H1 (cell line): ENCODE measurements around the gene ACKR1. TPM values are rescaled to one million over a fixed set of nuclear protein-coding genes. Genes with fewer than 3 reads are reported as not detected.

Experiments used
- CTCF ChIA-PET: fragments of 300-600 bp; sonication (Branson Sonifier 250); formaldehyde crosslinking; loops from one replicate; lab custom pipeline; 2021; ENCODE audit not compliant: partially characterized antibody; lab: Charles Lee
- POLR2A ChIA-PET: fragments of 300-600 bp; sonication (Branson Sonifier 250); formaldehyde crosslinking; loops from one replicate; lab custom pipeline; 2021; ENCODE audit warnings: inconsistent platforms; ENCODE audit not compliant: partially characterized antibody; lab: Charles Lee
- DNase-seq, 2 experiments: peaks; one replicate each; pipeline versions ENCODE4 v3.0.0 to v3.0.0-alpha.2; 2010 to 2022; ENCODE audit warnings: low spot score in 2 of 2, low read depth in 1 of 2, mixed read lengths in 1 of 2
- FAIRE-seq: peaks from 2 replicates; lab custom pipeline; 2011; peaks lifted over from hg19 to GRCh38; lab: Jason Lieb, UNC
- H2AFZ ChIP-seq: 2 replicates; pipeline ENCODE4 v1.8.1; 2012; ENCODE audit warnings: low read length, inconsistent platforms
- H2AK5ac ChIP-seq: 2 replicates; pipeline ENCODE4 v1.6.1; 2013; ENCODE audit warnings: low read depth, low read length
- H2BK120ac ChIP-seq: replicated peaks from 2 replicates; pipeline ENCODE3; 2013; ENCODE audit warnings: low read depth, low read length, inconsistent platforms
- H2BK12ac ChIP-seq: 2 replicates; pipeline ENCODE4 v1.6.1; 2013; ENCODE audit warnings: low read depth, low read length
- H2BK15ac ChIP-seq: 2 replicates; pipeline ENCODE4 v1.6.1; 2013; ENCODE audit warnings: low read length
- H2BK20ac ChIP-seq: 2 replicates; pipeline ENCODE4 v1.6.1; 2013; ENCODE audit warnings: low read length
- H2BK5ac ChIP-seq: 2 replicates; pipeline ENCODE4 v1.6.1; 2013; ENCODE audit warnings: low read depth, low read length
- H3K14ac ChIP-seq: 2 replicates; pipeline ENCODE4 v1.6.1; 2013; ENCODE audit warnings: inconsistent platforms; ENCODE audit not compliant: insufficient read length
- H3K18ac ChIP-seq: 2 replicates; pipeline ENCODE4 v1.6.1; 2013; ENCODE audit warnings: low read length; ENCODE audit errors: extremely low read depth
- H3K23ac ChIP-seq: 2 replicates; pipeline ENCODE4 v1.6.1; 2013; ENCODE audit warnings: inconsistent platforms; ENCODE audit not compliant: insufficient read length
- H3K23me2 ChIP-seq: 2 replicates; pipeline ENCODE4 v1.6.1; 2013; ENCODE audit warnings: low read depth, low read length
- H3K27ac ChIP-seq: 2 replicates; pipeline ENCODE4 v1.6.1; 2011; ENCODE audit warnings: low read depth, low read length, inconsistent platforms
- H3K27me3 ChIP-seq, 4 experiments: replicated peaks in 1 of 4; 1 replicate in 1 of 4; 2 replicates in 3 of 4; pipeline versions ENCODE4 v1.6.1 to v1.8.1; 2011 to 2013; ENCODE audit warnings: low read length in 3 of 4, mild to moderate bottlenecking in 3 of 4, inconsistent platforms in 2 of 4, mixed read lengths in 2 of 4, moderate library complexity in 1 of 4; ENCODE audit not compliant: control insufficient read depth in 3 of 4, insufficient read depth in 3 of 4; ENCODE audit errors: extremely low read depth in 1 of 4
- H3K36me3 ChIP-seq, 4 experiments: 2 replicates each; pipeline versions ENCODE4 v1.6.1 to v1.8.1; 2011 to 2013; ENCODE audit warnings: mild to moderate bottlenecking in 4 of 4, low read length in 3 of 4, moderate library complexity in 2 of 4, control low read depth in 1 of 4, inconsistent platforms in 1 of 4; ENCODE audit not compliant: insufficient read depth in 4 of 4, control insufficient read depth in 2 of 4
- H3K4ac ChIP-seq: replicated peaks from 2 replicates; pipeline ENCODE3; 2013; ENCODE audit warnings: low read length, low read depth, mixed read lengths, inconsistent platforms; ENCODE audit not compliant: insufficient read length
- H3K4me1 ChIP-seq, 4 experiments: replicated peaks in 1 of 4; 1 replicate in 1 of 4; 2 replicates in 3 of 4; pipeline versions ENCODE4 v1.6.1 to v1.8.1; 2011 to 2013; ENCODE audit warnings: low read length in 3 of 4, inconsistent platforms in 2 of 4, mixed read lengths in 1 of 4; ENCODE audit not compliant: insufficient read depth in 4 of 4, control insufficient read depth in 3 of 4
- H3K4me2 ChIP-seq, 2 experiments: 2 replicates each; pipeline versions ENCODE4 v1.6.1 to v1.8.1; 2011 to 2013; ENCODE audit warnings: low read depth in 2 of 2, low read length in 2 of 2, control low read depth in 1 of 2, inconsistent platforms in 1 of 2, mild to moderate bottlenecking in 1 of 2; ENCODE audit not compliant: insufficient read depth in 1 of 2
- H3K4me3 ChIP-seq, 4 experiments: fragments of 200-600, 300-600 bp in 1 of 4; sonication (generic), shearing (Covaris generic), sonication (Bioruptor Twin) in 1 of 4; 2 replicates each; pipeline versions ENCODE4 v1.5.1 to v1.8.1; 2011 to 2016; ENCODE audit warnings: low read length in 4 of 4, low read depth in 3 of 4, control low read depth in 2 of 4, inconsistent platforms in 2 of 4, mild to moderate bottlenecking in 2 of 4, mixed read lengths in 1 of 4, moderate library complexity in 1 of 4; ENCODE audit not compliant: insufficient read depth in 2 of 4; ENCODE audit errors: extremely low read depth in 1 of 4
- H3K56ac ChIP-seq: replicated peaks from 2 replicates; pipeline ENCODE3; 2013; ENCODE audit warnings: low read depth, mild to moderate bottlenecking, mixed read lengths, low read length, inconsistent platforms; ENCODE audit not compliant: insufficient read length
- H3K79me1 ChIP-seq: 2 replicates; pipeline ENCODE4 v1.6.1; 2013; ENCODE audit warnings: low read depth, low read length, control low read depth
- H3K79me2 ChIP-seq, 2 experiments: 2 replicates each; pipeline versions ENCODE4 v1.6.1 to v1.8.1; 2012 to 2013; ENCODE audit warnings: low read length in 2 of 2, mild to moderate bottlenecking in 2 of 2, inconsistent platforms in 1 of 2; ENCODE audit not compliant: insufficient read depth in 2 of 2, control insufficient read depth in 1 of 2
- H3K9ac ChIP-seq, 4 experiments: replicated peaks in 1 of 4; 1 replicate in 1 of 4; 2 replicates in 3 of 4; pipeline versions ENCODE4 v1.6.1 to v1.8.1; 2011 to 2013; ENCODE audit warnings: low read depth in 3 of 4, low read length in 3 of 4, control low read depth in 2 of 4, mild to moderate bottlenecking in 2 of 4, moderate library complexity in 2 of 4, inconsistent platforms in 1 of 4; ENCODE audit errors: extremely low read depth in 1 of 4
- H3K9me3 ChIP-seq, 2 experiments: 2 replicates each; pipeline versions ENCODE4 v1.6.1 to v1.8.1; 2012 to 2013; ENCODE audit warnings: mild to moderate bottlenecking in 2 of 2, moderate library complexity in 2 of 2, control low read depth in 1 of 2, inconsistent platforms in 1 of 2, low read depth in 1 of 2, low read length in 1 of 2, mixed read lengths in 1 of 2; ENCODE audit not compliant: insufficient read depth in 2 of 2
- H4K20me1 ChIP-seq, 2 experiments: replicated peaks in 1 of 2; 2 replicates each; pipeline versions ENCODE3 to v1.8.1; 2011 to 2013; ENCODE audit warnings: inconsistent platforms in 2 of 2, low read length in 2 of 2, mild to moderate bottlenecking in 1 of 2; ENCODE audit not compliant: insufficient read depth in 2 of 2, control insufficient read depth in 1 of 2
- H4K5ac ChIP-seq: 2 replicates; pipeline ENCODE4 v1.6.1; 2013; ENCODE audit warnings: low read length, low read depth, mixed read lengths, inconsistent platforms; ENCODE audit not compliant: insufficient read length
- H4K8ac ChIP-seq: 2 replicates; pipeline ENCODE4 v1.8.0; 2013; ENCODE audit warnings: mild to moderate bottlenecking, moderate library complexity, low read length, inconsistent platforms; ENCODE audit not compliant: insufficient read depth; ENCODE audit errors: extremely low read depth
- H4K91ac ChIP-seq: replicated peaks from 2 replicates; pipeline ENCODE3; 2013; ENCODE audit warnings: low read length, mixed read lengths, inconsistent platforms; ENCODE audit not compliant: insufficient read length
- ATF3 ChIP-seq: IDR thresholded peaks from 2 replicates; pipeline ENCODE4 v1.6.1; 2011; ENCODE audit warnings: low read depth, mild to moderate bottlenecking, low read length; ENCODE audit not compliant: insufficient read depth
- BRCA1 ChIP-seq: IDR thresholded peaks from 2 replicates; pipeline ENCODE4 v1.6.1; 2012; ENCODE audit warnings: low read depth, low read length, improper control_type of control experiment
- CEBPB ChIP-seq: IDR thresholded peaks from 2 replicates; pipeline ENCODE4 v1.6.1; 2012; ENCODE audit warnings: low read depth, low read length
- E2F6 ChIP-seq: IDR thresholded peaks from 2 replicates; pipeline ENCODE4 v1.6.1; 2012; ENCODE audit warnings: inconsistent platforms
- KDM1A ChIP-seq: fragments of 200-600, 300-600 bp; sonication (generic); IDR thresholded peaks from 2 replicates; pipeline ENCODE4 v1.7.1; 2016; ENCODE audit warnings: mild to moderate bottlenecking, low read length, borderline replicate concordance
- MAFK ChIP-seq: IDR thresholded peaks from 2 replicates; pipeline ENCODE4 v1.6.1; 2012; ENCODE audit warnings: low read depth, mild to moderate bottlenecking, improper control_type of control experiment, low read length
- SIX5 ChIP-seq: IDR thresholded peaks from 2 replicates; pipeline ENCODE4 v1.6.1; 2011; ENCODE audit warnings: mild to moderate bottlenecking, low read depth, low read length
- SP4 ChIP-seq: IDR thresholded peaks from 2 replicates; pipeline ENCODE4 v1.6.1; 2012; ENCODE audit warnings: low read length, inconsistent platforms
- SUZ12 ChIP-seq: fragments of 200-600 bp; sonication (generic); IDR thresholded peaks from 2 replicates; pipeline ENCODE4 v1.6.1; 2012; ENCODE audit warnings: mild to moderate bottlenecking, inconsistent platforms, low read length, moderate library complexity, mixed read lengths
- TEAD4 ChIP-seq: IDR thresholded peaks from 2 replicates; pipeline ENCODE4 v1.6.1; 2012; ENCODE audit warnings: low read depth, low read length, inconsistent platforms, mixed read lengths
- WGBS, 2 experiments: shearing (Covaris generic) in 1 of 2; methylation state at CpG; one replicate each; pipeline versions ENCODE4 v1.1.6 to v1.1.7; 2013 to 2015; ENCODE audit warnings: low lambda C conversion rate in 2 of 2, mixed read lengths in 2 of 2, inconsistent platforms in 1 of 2, low coverage in 1 of 2, missing lambda C conversion rate in 1 of 2; ENCODE audit not compliant: insufficient replicate concordance in 2 of 2, insufficient coverage in 1 of 2, insufficient read length in 1 of 2; ENCODE audit errors: extremely low coverage in 1 of 2, missing lambda C conversion rate in 1 of 2; 5-methylcytosine and 5-hydroxymethylcytosine counted together
- polyA plus RNA-seq, 7 experiments: library from polyadenylated mRNA; depleted of rRNA in 3 of 7; stranded (reverse) in 5 of 7; unstranded in 2 of 7; fragments of >200 nt in 5 of 7; fragments of 200-250 nt in 2 of 7; gene quantifications; 1 replicate in 5 of 7; 2 replicates in 1 of 7; 4 replicates in 1 of 7; pipeline versions ENCODE4 v1.2.1 to v1.2.3, GENCODE V29; 2011 to 2013; ENCODE audit warnings: missing spikeins in 2 of 7, mixed read lengths in 2 of 7
- total RNA-seq: library from RNA; stranded (reverse); fragmentation: NEBNext Ultra II Directional; extraction: Animal tissue kit (Norgen Biotek cat#: 25700); gene quantifications from 2 replicates; pipeline ENCODE4 v1.2.1, GENCODE V29; 2021

ACKR1 gene
- total and polyA plus RNA-seq, 2 of the 8 experiments (the other 6 are each of a cell fraction or from before 2014, with no cell fraction given): 0.61 to 1.00 TPM

- no peak overlapping the region for H2AFZ ChIP-seq
- no peaks in the 10 kb centered on the region for H3K23me2 ChIP-seq
- DNase-seq: no peak
- H3K9me3 ChIP-seq: no peaks in the 10 kb centered on the region
- H3K4me3 ChIP-seq: no peak overlapping the region
- H3K79me2 ChIP-seq: no peaks in the 10 kb centered on the region
- no peak overlapping the region for H3K9ac ChIP-seq
- no peak overlapping the region for H2BK15ac ChIP-seq
- no peak overlapping the region for H3K4ac ChIP-seq
- no peak overlapping the region for H4K91ac ChIP-seq
- no peak overlapping the region for H2BK20ac ChIP-seq
- H2BK120ac ChIP-seq: no peak overlapping the region
- WGBS, 2 experiments: 90% methylated on average over 5 of the region's 5 CpGs; no CpG with 5 or more reads in 1 of the 2 experiments
- TF ChIP-seq SUZ12: no peak
- TF ChIP-seq CEBPB: no peak
- no peak for TF ChIP-seq TEAD4
- no peak for TF ChIP-seq SP4
- no peak for TF ChIP-seq MAFK
- TF ChIP-seq ATF3: no peak
- no peak for TF ChIP-seq E2F6
- TF ChIP-seq SIX5: no peak
- TF ChIP-seq KDM1A: no peak
- no peak for TF ChIP-seq BRCA1
- TF ChIP-seq, all 59 proteins: peak for 0
- Histone ChIP-seq H3K27ac (no peak overlapping the region), H2BK5ac (no peak overlapping the region), H4K20me1 (no peaks in the 10 kb centered on the region), H3K56ac (no peak overlapping the region), H3K27me3 (no peaks in the 10 kb centered on the region), H4K8ac (no peak overlapping the region), H3K18ac (no peak overlapping the region), H3K36me3 (no peaks in the 10 kb centered on the region; a peak in 1 of 8 replicates), H4K5ac (no peak overlapping the region), H3K23ac (no peak overlapping the region), H3K4me1 (no peaks in the 10 kb centered on the region), H3K14ac (no peak overlapping the region), H3K4me2 (no peak overlapping the region), H2BK12ac (no peak overlapping the region), H2AK5ac (no peak overlapping the region), H3K79me1 (no peaks in the 10 kb centered on the region)
- no peak for FAIRE-seq
- ChIA-PET POLR2A (interaction anchor here (1.0 kb wide), 1 partner anchor 27 kb away, joined by 4 read pairs; no protein-coding TSS in a partner anchor), CTCF (interaction anchor here (0.9 to 26.6 kb wide), 5 partner anchors 12 to 57 kb away, joined by 3 to 660 read pairs (median 182); partner anchors contain the start of gene ACKR1)
Measured at GRCh38 chr1:159199901-159200300, 4.8 kb upstream of the ACKR1 start.
